T-cell (primary cell): ENCODE measurements around the gene TMEM215. TPM values are rescaled to one million over a fixed set of nuclear protein-coding genes. Genes with fewer than 3 reads are reported as not detected.

Source experiments
- ATAC-seq, 4 experiments: fragments of 200-7000 bp in 3 of 4; fragments of 150-1000 bp in 1 of 4; cut with Tn5 transposase; replicated peaks in 1 of 4; 1 replicate in 3 of 4; 2 replicates in 1 of 4; pipeline ENCODE4 v1.10.0; 2021; ENCODE audit warnings: moderate library complexity in 3 of 4, mild to moderate bottlenecking in 2 of 4, moderate number of reproducible peaks in 1 of 4
- CTCF ChIA-PET, 2 donors: fragments of 300-600 bp; sonication (Branson Sonifier 250); formaldehyde crosslinking; loops; one replicate each; lab custom pipeline; 2022; ENCODE audit warnings: antibody characterized with exemption in 2 of 2; lab: Charles Lee
- POLR2A ChIA-PET, 2 donors: fragments of 300-600 bp; sonication (Branson Sonifier 250); formaldehyde crosslinking; loops; one replicate each; lab custom pipeline; 2022; ENCODE audit warnings: antibody characterized with exemption in 2 of 2; lab: Charles Lee
- DNase-seq, 35 experiments: peaks; one replicate each; pipeline versions ENCODE4 v3.0.0 to v3.0.0-alpha.2; 2013 to 2023
- H3K27ac ChIP-seq: one replicate; pipeline ENCODE4 v1.5.1; 2013; ENCODE audit warnings: low read length
- H3K27me3 ChIP-seq, 2 experiments: replicated peaks in 1 of 2; 1 replicate in 1 of 2; 2 replicates in 1 of 2; pipeline versions ENCODE4 v1.6.1 to v1.7.0; 2013; ENCODE audit warnings: low read length in 1 of 2, mixed read lengths in 1 of 2; ENCODE audit not compliant: control insufficient read depth in 2 of 2, insufficient read depth in 2 of 2; ENCODE audit errors: extremely low read depth in 1 of 2
- H3K36me3 ChIP-seq, 2 donors: 1 replicate in 1 of 2; 2 replicates in 1 of 2; pipeline versions ENCODE4 v1.6.1 to v1.7.0; 2013; ENCODE audit warnings: low read length in 1 of 2; ENCODE audit not compliant: control insufficient read depth in 2 of 2, insufficient read depth in 1 of 2; ENCODE audit errors: extremely low read depth in 1 of 2
- H3K4me1 ChIP-seq, 2 experiments: 1 replicate in 1 of 2; 2 replicates in 1 of 2; pipeline versions ENCODE4 v1.6.1 to v1.7.0; 2013; ENCODE audit warnings: low read length in 2 of 2, mixed read lengths in 1 of 2; ENCODE audit not compliant: insufficient read depth in 2 of 2, control insufficient read depth in 1 of 2; ENCODE audit errors: extremely low read depth in 1 of 2
- H3K4me3 ChIP-seq, 2 donors: 1 replicate in 1 of 2; 2 replicates in 1 of 2; pipeline versions ENCODE4 v1.5.1 to v1.7.0; 2013; ENCODE audit warnings: mild to moderate bottlenecking in 2 of 2, low read length in 1 of 2, moderate library complexity in 1 of 2; ENCODE audit not compliant: control insufficient read depth in 1 of 2; ENCODE audit errors: extremely low read depth in 1 of 2
- H3K9me3 ChIP-seq: 2 replicates; pipeline ENCODE4 v1.7.0; 2013
- H3K27ac Mint-ChIP-seq, 2 donors: one replicate each; pipeline ENCODE4 v1.8.0; 2020 to 2021; ENCODE audit warnings: mild to moderate bottlenecking in 2 of 2, mixed read lengths in 2 of 2
- H3K27me3 Mint-ChIP-seq, 2 donors: one replicate each; pipeline ENCODE4 v1.8.0; 2021 to 2022; ENCODE audit warnings: mixed read lengths in 2 of 2
- H3K36me3 Mint-ChIP-seq: one replicate; pipeline ENCODE4 v1.8.0; 2021; ENCODE audit warnings: mixed read lengths
- H3K4me1 Mint-ChIP-seq, 3 donors: one replicate each; pipeline ENCODE4 v1.8.0; 2020 to 2022; ENCODE audit warnings: mixed read lengths in 3 of 3, mild to moderate bottlenecking in 1 of 3
- H3K4me3 Mint-ChIP-seq, 3 donors: one replicate each; pipeline ENCODE4 v1.8.0; 2020 to 2022; ENCODE audit warnings: mild to moderate bottlenecking in 3 of 3, mixed read lengths in 3 of 3, moderate library complexity in 3 of 3
- H3K9me3 Mint-ChIP-seq, 3 donors: one replicate each; pipeline ENCODE4 v1.8.0; 2020 to 2022; ENCODE audit warnings: mixed read lengths in 3 of 3
- WGBS: methylation state at CpG from one replicate; pipeline ENCODE4 v1.1.5; 2013; ENCODE audit warnings: missing lambda C conversion rate; ENCODE audit not compliant: insufficient coverage; 5-methylcytosine and 5-hydroxymethylcytosine counted together
- total RNA-seq, 35 experiments: library from RNA in 6 of 35; stranded (reverse) in 6 of 35; fragments of 120-200 nt in 1 of 35; gene quantifications; one replicate each; pipeline versions ENCODE4 v1.2.1 to v1.2.4 and lab custom pipeline; 2013 to 2026

TMEM215 gene
- total RNA-seq, 5 donors from 2014 or later (not counting 1 experiment from before 2014, with no cell fraction given), result not detected

- H3K27me3 Mint-ChIP-seq, result peaks cover 0 to 4% of the 10 kb centered on the region in 2 donors
Measured at GRCh38 chr9:32748013-32748412, 35.3 kb upstream of the TMEM215 start.

GRCh38 chr9:32755730-32756129 is 27.6 kb upstream of the TMEM215 start:
- Histone ChIP-seq H3K36me3 (no peaks in the 10 kb centered on the region), H3K4me1 (no peaks in the 10 kb centered on the region), H3K27ac (no peak overlapping the region), H3K4me3 (no peak overlapping the region), H3K27me3 (peaks cover 0 to 4% of the 10 kb centered on the region in 2 experiments), H3K9me3 (no peaks in the 10 kb centered on the region)
- CTCF ChIA-PET, result no interaction called here
- H3K36me3 Mint-ChIP-seq, result no peaks in the 10 kb centered on the region
- ATAC-seq, result no peak
- no peak for DNase-seq
- no peaks in the 10 kb centered on the region for H3K4me1 Mint-ChIP-seq
- WGBS, result 92% methylated on average over 20 of the region's 22 CpGs
- H3K27me3 Mint-ChIP-seq, result peaks cover 0 to 7% of the 10 kb centered on the region in 2 donors
- H3K4me3 Mint-ChIP-seq, result no peak overlapping the region
- POLR2A ChIA-PET, result no interaction called here
- no peak overlapping the region for H3K27ac Mint-ChIP-seq
- peaks cover 0 to 4% (median 0%) of the 10 kb centered on the region in 3 donors for H3K9me3 Mint-ChIP-seq

More at GRCh38 chr9:32748013-32748412, 35.3 kb upstream of the TMEM215 start:
- no peak overlapping the region for H3K4me3 Mint-ChIP-seq
- H3K4me1 Mint-ChIP-seq, result no peaks in the 10 kb centered on the region
- ATAC-seq, result no peak
- DNase-seq, result no peak
- Histone ChIP-seq H3K27ac (no peak overlapping the region), H3K36me3 (no peaks in the 10 kb centered on the region), H3K4me1 (no peaks in the 10 kb centered on the region), H3K4me3 (no peak overlapping the region), H3K27me3 (peaks cover 0 to 3% of the 10 kb centered on the region in 2 experiments), H3K9me3 (no peaks in the 10 kb centered on the region)
- CTCF ChIA-PET, result no interaction called here
- H3K27ac Mint-ChIP-seq, result no peak overlapping the region
- POLR2A ChIA-PET, result no interaction called here
- no peaks in the 10 kb centered on the region for H3K36me3 Mint-ChIP-seq
- no CpG with 5 or more reads among the region's 2 CpGs for WGBS
- peaks cover 4 to 9% (median 4%) of the 10 kb centered on the region in 3 donors for H3K9me3 Mint-ChIP-seq

GRCh38 chr9:32764139-32764538 is 19.2 kb upstream of the TMEM215 start:
- Mint-ChIP-seq H3K4me3 (no peak overlapping the region), H3K27me3 (peaks cover 10 to 21% of the 10 kb centered on the region in 2 donors), H3K36me3 (no peaks in the 10 kb centered on the region), H3K9me3 (peaks cover 0 to 9% (median 0%) of the 10 kb centered on the region in 3 donors), H3K4me1 (no peaks in the 10 kb centered on the region), H3K27ac (no peak overlapping the region)
- ATAC-seq (no peak), DNase-seq (no peak)
- Histone ChIP-seq H3K27ac (no peak overlapping the region), H3K9me3 (no peaks in the 10 kb centered on the region), H3K36me3 (no peaks in the 10 kb centered on the region), H3K4me1 (no peaks in the 10 kb centered on the region), H3K27me3 (peaks cover 0 to 5% of the 10 kb centered on the region in 2 experiments), H3K4me3 (no peak overlapping the region)
- WGBS, result 91% methylated on average over 4 of the region's 5 CpGs
- ChIA-PET POLR2A (no interaction called here), CTCF (no interaction called here)

GRCh38 chr9:32775283-32775682 is 8.1 kb upstream of the TMEM215 start:
- POLR2A ChIA-PET, result no interaction called here
- no peak overlapping the region for H3K4me3 Mint-ChIP-seq
- DNase-seq (no peak), ATAC-seq (no peak)
- no peaks in the 10 kb centered on the region for H3K9me3 ChIP-seq
- H3K4me1 ChIP-seq, result no peaks in the 10 kb centered on the region
- H3K36me3 Mint-ChIP-seq, result no peaks in the 10 kb centered on the region
- CTCF ChIA-PET, result no interaction called here
- no peaks in the 10 kb centered on the region for H3K36me3 ChIP-seq
- H3K4me3 ChIP-seq, result no peak overlapping the region
- no CpG with 5 or more reads among the region's 1 CpG for WGBS
- no peak overlapping the region for H3K27ac Mint-ChIP-seq
- peaks cover 17 to 30% (median 30%) of the 10 kb centered on the region in 3 donors for H3K9me3 Mint-ChIP-seq
- peaks cover 14% of the 10 kb centered on the region in 2 donors for H3K27me3 Mint-ChIP-seq
- H3K27ac ChIP-seq, result no peak overlapping the region
- H3K27me3 ChIP-seq, result peaks cover 0 to 10% of the 10 kb centered on the region in 2 experiments
- no peaks in the 10 kb centered on the region for H3K4me1 Mint-ChIP-seq

GRCh38 chr9:32776201-32776600 is 7.1 kb upstream of the TMEM215 start:
- POLR2A ChIA-PET, result no interaction called here

GRCh38 chr9:32782476-32783167 is 718 bp upstream of the TMEM215 start:
- H3K27me3 ChIP-seq, result peaks cover 4 to 29% of the 10 kb centered on the region in 2 experiments
- no peak overlapping the region for H3K27ac ChIP-seq
- Mint-ChIP-seq H3K4me1 (no peaks in the 10 kb centered on the region), H3K27ac (no peak overlapping the region), H3K36me3 (no peaks in the 10 kb centered on the region), H3K27me3 (peaks cover 50 to 53% of the 10 kb centered on the region in 2 donors), H3K9me3 (peaks cover 0 to 7% (median 0%) of the 10 kb centered on the region in 3 donors), H3K4me3 (no peak overlapping the region)
- no peaks in the 10 kb centered on the region for H3K4me1 ChIP-seq
- DNase-seq (no peak), ATAC-seq (no peak)
- ChIA-PET CTCF (no interaction called here), POLR2A (no interaction called here)
- no peaks in the 10 kb centered on the region for H3K36me3 ChIP-seq
- no peak overlapping the region for H3K4me3 ChIP-seq
- H3K9me3 ChIP-seq, result no peaks in the 10 kb centered on the region
- 6% methylated on average over 40 of the region's 45 CpGs for WGBS

More at GRCh38 chr9:32776201-32776600, 7.1 kb upstream of the TMEM215 start:
- Histone ChIP-seq H3K4me3 (no peak overlapping the region), H3K36me3 (no peaks in the 10 kb centered on the region), H3K27ac (no peak overlapping the region), H3K27me3 (peaks cover 4 to 10% of the 10 kb centered on the region in 2 experiments), H3K4me1 (no peaks in the 10 kb centered on the region), H3K9me3 (no peaks in the 10 kb centered on the region)
- no peak for DNase-seq
- Mint-ChIP-seq H3K9me3 (peaks cover 17 to 31% (median 30%) of the 10 kb centered on the region in 3 donors), H3K27ac (no peak overlapping the region), H3K36me3 (no peaks in the 10 kb centered on the region), H3K4me3 (no peak overlapping the region), H3K4me1 (no peaks in the 10 kb centered on the region), H3K27me3 (peaks cover 21 to 22% of the 10 kb centered on the region in 2 donors)
- ATAC-seq, result no peak
- CTCF ChIA-PET, result no interaction called here
- 50% methylated on average over 1 of the region's 3 CpGs for WGBS
